GM19035 (cell line): Measurements from ENCODE around the gene ANKRD34B.

Source experiments
- ATAC-seq: cut with Tn5 transposase; IDR thresholded peaks from one replicate; pipeline ENCODE4 v1.9.1; 2021; ENCODE audit not compliant: unreplicated experiment

Gene ANKRD34B

GRCh38 chr5:80573062-80573461 lies 3.0 kb upstream of the ANKRD34B start:
- ATAC-seq: no peak

GRCh38 chr5:80569086-80569960 lies 757 bp downstream of the ANKRD34B start:
- ATAC-seq: no peak

- no peak for ATAC-seq
Measured at GRCh38 chr5:80568251-80568650, 1.8 kb downstream of the ANKRD34B start.

GRCh38 chr5:80566711-80567259 lies 3.3 kb downstream of the ANKRD34B start:
- no peak for ATAC-seq

DNA sequence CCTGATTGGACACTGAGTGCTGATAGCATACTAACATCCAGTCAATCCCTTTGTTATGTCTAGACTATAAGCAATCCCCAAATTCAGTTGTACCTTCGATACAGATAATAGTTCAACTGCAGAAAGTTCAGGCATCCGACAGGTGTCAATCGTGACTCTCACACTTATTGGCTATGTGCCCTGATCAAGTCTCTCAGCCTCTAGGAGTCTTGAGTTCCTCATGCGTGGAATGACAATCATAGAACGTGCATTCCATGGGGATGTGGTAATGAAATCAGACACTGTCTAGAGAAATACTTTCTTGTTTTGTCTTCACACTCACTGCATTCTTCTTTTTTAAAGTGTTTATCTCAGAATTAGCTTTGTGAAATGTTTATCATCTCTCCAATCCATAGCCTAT lies 4.8 kb downstream of the ANKRD34B start:
- ATAC-seq: no peak

GRCh38 chr5:80559244-80559643 lies 10.8 kb downstream of the ANKRD34B start:
- no peak for ATAC-seq

- ATAC-seq: no peak
Measured at GRCh38 chr5:80555099-80555498, 15.0 kb downstream of the ANKRD34B start.

DNA sequence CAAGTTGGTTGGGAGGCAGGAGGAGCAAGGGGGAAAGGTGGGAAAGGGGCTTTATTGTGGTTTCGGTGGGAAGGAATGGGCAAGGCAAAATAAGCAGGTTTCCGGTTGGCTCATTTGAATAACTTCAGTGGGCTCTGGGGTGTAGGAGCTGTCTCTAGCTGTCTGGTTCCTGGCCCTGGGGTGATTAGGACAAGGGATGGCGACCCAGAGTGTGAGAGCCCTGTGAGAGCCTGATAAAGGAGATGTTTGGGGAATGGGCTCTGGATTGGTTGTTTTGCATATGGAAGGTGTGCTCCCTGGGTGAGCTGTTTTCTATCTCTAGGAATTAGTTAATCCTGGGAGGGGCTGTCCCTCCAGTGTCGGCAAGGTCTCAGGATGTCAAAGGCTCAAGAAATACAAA lies 15.4 kb downstream of the ANKRD34B start:
- ATAC-seq: no peak

DNA sequence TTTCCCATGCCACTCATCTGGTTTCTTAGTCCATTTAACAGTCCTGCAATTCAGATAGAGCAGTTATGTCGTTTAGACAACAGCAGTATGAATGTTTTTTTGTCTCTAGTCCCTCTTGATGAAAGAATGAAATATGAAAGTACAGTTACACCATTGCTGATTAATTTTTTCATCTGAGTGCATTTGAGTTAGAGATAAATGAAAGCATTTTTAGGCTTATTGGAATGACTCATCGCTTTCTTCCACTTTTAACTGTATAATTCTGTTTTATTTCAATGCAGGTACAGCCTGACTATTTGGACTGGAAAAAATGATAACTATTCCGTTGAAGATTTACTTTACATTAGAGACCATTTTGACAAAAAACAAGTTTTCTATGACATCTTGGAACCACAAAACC lies 28.7 kb downstream of the ANKRD34B start:
- ATAC-seq: no peak

GRCh38 chr5:80540691-80541090 lies 29.4 kb downstream of the ANKRD34B start:
- ATAC-seq: no peak

DNA sequence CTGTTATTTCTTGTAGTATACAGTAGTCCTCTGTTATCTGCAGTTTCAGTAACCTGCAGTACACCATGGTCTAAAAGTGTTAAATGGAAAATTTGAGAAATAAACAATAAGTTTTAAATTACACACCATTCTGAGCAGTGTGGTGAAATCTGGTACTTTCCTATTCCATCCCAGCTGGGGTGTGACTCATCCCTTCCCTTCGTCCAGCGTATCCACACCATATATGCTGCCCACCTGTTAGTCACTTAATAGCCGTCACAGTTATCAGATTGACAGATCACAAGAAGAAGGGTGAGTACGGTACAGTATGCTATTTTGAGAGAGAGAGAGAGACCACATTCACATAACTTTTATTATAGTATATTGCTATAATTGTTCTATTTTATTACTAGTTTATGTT lies 53.3 kb downstream of the ANKRD34B start:
- ATAC-seq: no peak

- ATAC-seq: no peak
Measured at GRCh38 chr5:80509362-80509761, 60.7 kb downstream of the ANKRD34B start.

GRCh38 chr5:80508844-80509243 lies 61.2 kb downstream of the ANKRD34B start:
- ATAC-seq: no peak

DNA sequence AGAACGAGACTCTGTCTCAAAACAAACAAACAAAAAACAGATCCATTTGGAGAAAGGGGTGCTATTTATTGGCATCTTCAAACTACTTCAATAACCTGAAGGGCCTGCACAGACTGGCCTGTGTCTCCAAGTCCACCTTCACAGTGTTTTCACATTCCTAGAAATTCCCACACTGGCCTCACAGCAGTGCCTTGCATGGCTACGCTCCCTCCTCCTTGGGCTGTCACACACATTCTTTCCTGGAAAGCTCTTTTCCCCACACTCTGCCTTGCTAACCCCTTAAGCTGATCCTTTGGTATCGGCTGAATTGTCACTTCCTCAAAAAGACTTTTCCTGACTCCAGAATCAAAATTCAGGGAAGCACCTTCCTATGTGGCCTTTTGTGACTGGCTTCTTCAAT lies 62.4 kb downstream of the ANKRD34B start:
- no peak for ATAC-seq
